ENCODE measurements around the gene CTRB2. TPM values are rescaled to one million over a fixed set of nuclear protein-coding genes. Genes with fewer than 3 reads are reported as not detected.
A peak's percentile ranks its signal among the peaks of the same experiment; 100 is the strongest.

CTRB2 gene
- total RNA-seq, 3 donors from 2014 or later: not detected

- Histone ChIP-seq H3K9me3 (no peaks in the 10 kb centered on the region), H3K36me3 (ENCODE audit: low read depth) (peaks cover 3% of the 10 kb centered on the region), H3K4me1 (ENCODE audit: low read depth) (no peaks in the 10 kb centered on the region), H3K4me3 (no peak overlapping the region)
- intact Hi-C loops (cut with DNase I, micrococcal nuclease): loop anchor here in 1 of 2 donors (10.0 kb wide), 1 partner anchor 155 kb away; no protein-coding TSS in a partner anchor
- no peak for ATAC-seq
- DNase-seq: peak in 1 of 3 donors; percentile 24
- TF ChIP-seq, protein P1, sequence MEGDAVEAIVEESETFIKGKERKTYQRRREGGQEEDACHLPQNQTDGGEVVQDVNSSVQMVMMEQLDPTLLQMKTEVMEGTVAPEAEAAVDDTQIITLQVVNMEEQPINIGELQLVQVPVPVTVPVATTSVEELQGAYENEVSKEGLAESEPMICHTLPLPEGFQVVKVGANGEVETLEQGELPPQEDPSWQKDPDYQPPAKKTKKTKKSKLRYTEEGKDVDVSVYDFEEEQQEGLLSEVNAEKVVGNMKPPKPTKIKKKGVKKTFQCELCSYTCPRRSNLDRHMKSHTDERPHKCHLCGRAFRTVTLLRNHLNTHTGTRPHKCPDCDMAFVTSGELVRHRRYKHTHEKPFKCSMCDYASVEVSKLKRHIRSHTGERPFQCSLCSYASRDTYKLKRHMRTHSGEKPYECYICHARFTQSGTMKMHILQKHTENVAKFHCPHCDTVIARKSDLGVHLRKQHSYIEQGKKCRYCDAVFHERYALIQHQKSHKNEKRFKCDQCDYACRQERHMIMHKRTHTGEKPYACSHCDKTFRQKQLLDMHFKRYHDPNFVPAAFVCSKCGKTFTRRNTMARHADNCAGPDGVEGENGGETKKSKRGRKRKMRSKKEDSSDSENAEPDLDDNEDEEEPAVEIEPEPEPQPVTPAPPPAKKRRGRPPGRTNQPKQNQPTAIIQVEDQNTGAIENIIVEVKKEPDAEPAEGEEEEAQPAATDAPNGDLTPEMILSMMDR (IDR thresholded peaks at IDR 0.05): no peak
Observed at GRCh38 chr16:75229172-75230031, 22.4 kb upstream of the CTRB2 start.

- Histone ChIP-seq H3K4me1 (ENCODE audit: low read depth) (no peaks in the 10 kb centered on the region), H3K9me3 (no peaks in the 10 kb centered on the region), H3K36me3 (ENCODE audit: low read depth) (peaks cover 3% of the 10 kb centered on the region), H3K4me3 (no peak overlapping the region)
- TF ChIP-seq, protein P1 (IDR thresholded peaks at IDR 0.05): no peak
- intact Hi-C loops (cut with DNase I, micrococcal nuclease): no loop called here
- no peak for DNase-seq
- ATAC-seq: no peak
Observed at GRCh38 chr16:75228143-75228976, 21.4 kb upstream of the CTRB2 start.

DNA sequence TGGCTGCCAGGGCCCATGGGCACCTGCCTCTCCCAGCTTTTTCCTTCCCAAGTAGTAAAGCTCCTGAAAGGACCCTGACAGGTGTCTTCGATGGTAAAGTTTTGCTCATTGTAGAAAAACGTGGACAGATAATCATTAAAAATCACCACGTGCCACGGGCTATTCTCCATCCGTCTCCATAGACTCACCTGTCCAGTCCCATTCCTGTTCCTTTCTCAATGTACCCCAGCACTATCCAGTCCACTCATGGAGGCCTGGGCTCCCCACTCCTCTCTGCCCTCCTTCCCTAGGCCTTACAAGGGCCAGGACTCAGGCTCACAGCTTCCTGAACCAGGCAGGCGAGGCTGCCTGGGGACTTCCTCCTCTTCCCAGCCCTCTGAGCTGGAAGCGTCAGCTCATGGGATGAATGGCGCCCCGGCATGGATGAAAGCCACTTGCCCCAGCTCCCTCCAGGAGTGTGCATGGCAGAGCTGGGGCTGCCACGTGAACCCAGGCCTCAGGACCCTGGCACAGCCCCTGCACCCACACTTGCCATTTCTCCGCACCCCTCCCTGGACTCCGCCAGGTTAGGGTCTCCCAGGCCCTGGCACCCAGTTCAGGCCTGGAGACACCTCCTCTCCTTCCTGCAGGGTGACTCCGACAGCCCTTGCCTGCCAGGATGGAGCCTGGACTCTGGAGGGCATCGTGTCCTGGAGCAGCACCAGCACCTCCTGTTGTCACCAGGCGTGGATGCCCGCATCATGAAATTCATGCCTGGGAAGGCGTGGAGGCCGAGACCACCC lies 20.6 kb upstream of the CTRB2 start:
- DNase-seq: no peak
- TF ChIP-seq, protein P1 (IDR thresholded peaks at IDR 0.05): no peak
- Histone ChIP-seq H3K9me3 (no peaks in the 10 kb centered on the region), H3K4me3 (no peak overlapping the region), H3K4me1 (ENCODE audit: low read depth) (no peaks in the 10 kb centered on the region), H3K36me3 (ENCODE audit: low read depth) (peaks cover 2% of the 10 kb centered on the region)
- intact Hi-C loops (cut with DNase I, micrococcal nuclease): no loop called here
- ATAC-seq: peak; percentile 17

DNA sequence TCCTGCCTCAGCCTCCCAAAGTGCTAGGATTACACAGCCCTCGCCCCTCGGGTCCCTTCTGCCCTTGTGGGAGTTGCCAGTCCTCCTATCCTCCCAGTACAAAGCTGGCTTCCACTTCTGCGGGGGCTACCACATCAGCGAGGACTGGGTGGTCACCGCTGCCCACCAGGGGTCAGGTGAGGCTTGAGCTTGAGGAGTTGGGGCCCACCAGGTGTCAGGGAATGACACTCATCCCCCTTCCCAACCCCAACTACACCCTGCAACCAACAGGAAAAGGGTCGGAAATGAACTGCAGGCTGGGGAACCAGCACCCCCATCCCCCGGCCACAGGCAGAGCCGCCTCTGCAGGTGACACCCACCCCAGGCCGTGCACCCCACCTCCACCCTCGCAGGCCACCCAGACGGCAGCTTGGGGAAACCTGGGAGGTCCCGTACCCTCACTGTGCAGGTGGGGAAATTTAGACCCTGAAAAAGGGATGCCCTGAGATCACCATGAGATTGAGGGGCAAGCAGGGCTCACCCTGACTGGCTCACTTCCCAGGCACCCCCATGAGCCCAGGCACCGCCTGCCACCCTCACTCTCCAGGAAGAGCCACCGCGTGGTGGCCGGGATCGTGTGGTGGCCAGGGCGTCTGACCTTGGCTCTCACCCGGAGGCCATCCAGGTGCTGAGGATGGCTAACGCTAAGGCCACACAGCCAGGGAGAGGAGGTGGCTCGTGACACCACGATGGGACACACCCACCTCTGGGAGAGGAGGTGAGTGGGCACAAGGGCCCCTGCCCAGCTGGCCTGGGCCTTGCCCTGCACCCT lies 19.8 kb upstream of the CTRB2 start:
- intact Hi-C loops (cut with DNase I, micrococcal nuclease): no loop called here
- ATAC-seq: peak; percentile 11
- Histone ChIP-seq H3K4me1 (ENCODE audit: low read depth) (no peaks in the 10 kb centered on the region), H3K36me3 (ENCODE audit: low read depth) (no peaks in the 10 kb centered on the region), H3K4me3 (no peak overlapping the region), H3K9me3 (no peaks in the 10 kb centered on the region)
- no peak for DNase-seq
- TF ChIP-seq, protein P1 (IDR thresholded peaks at IDR 0.05): no peak

All from mucosa of descending colon (tissue), 3 donors.